ENCODE data around the gene TEKT2. TPM values are rescaled to one million over a fixed set of nuclear protein-coding genes. Genes with fewer than 3 reads are reported as not detected.

Gene TEKT2
- total RNA-seq, 6 experiments from 2014 or later = not detected

GRCh38 chr1:36136535-36136934 lies 52.6 kb downstream of the TEKT2 start:
- no peaks in the 10 kb centered on the region for H3K9me3 Mint-ChIP-seq
- peak overlapping the region; percentile 13; the same call in 1 of the 2 replicates for H3K4me3 Mint-ChIP-seq
- H3K36me3 Mint-ChIP-seq (ENCODE audit: low read depth) = peaks cover 19% of the 10 kb centered on the region
- no peak for TF ChIP-seq CTCF (IDR thresholded peaks at IDR 0.05)
- peak overlapping the region; percentile 94 for H3K27ac Mint-ChIP-seq
- H3K27me3 Mint-ChIP-seq (ENCODE audit: insufficient read depth) = no peaks in the 10 kb centered on the region; the same call in 1 of the 2 replicates
- DNase-seq = peak; percentile 87
- peaks cover 77% of the 10 kb centered on the region for H3K4me1 Mint-ChIP-seq (ENCODE audit: low read depth)

- Mint-ChIP-seq H3K4me1 (ENCODE audit: low read depth) (peaks cover 82% of the 10 kb centered on the region), H3K27me3 (ENCODE audit: insufficient read depth) (no peaks in the 10 kb centered on the region; the same call in 1 of the 2 replicates), H3K36me3 (ENCODE audit: low read depth) (peaks cover 19% of the 10 kb centered on the region), H3K27ac (peak overlapping the region; percentile 94), H3K4me3 (no peak overlapping the region), H3K9me3 (no peaks in the 10 kb centered on the region)
- no peak for TF ChIP-seq CTCF (IDR thresholded peaks at IDR 0.05)
- DNase-seq = no peak
Measured at GRCh38 chr1:36137226-36137625, 53.3 kb downstream of the TEKT2 start.

GRCh38 chr1:36137776-36138175 lies 53.9 kb downstream of the TEKT2 start:
- DNase-seq = no peak
- Mint-ChIP-seq H3K4me1 (ENCODE audit: low read depth) (peaks cover 86% of the 10 kb centered on the region), H3K27ac (peak overlapping the region; percentile 94)

More at GRCh38 chr1:36137776-36138175, 53.9 kb downstream of the TEKT2 start:
- no peak overlapping the region for H3K4me3 Mint-ChIP-seq
- peaks cover 19% of the 10 kb centered on the region for H3K36me3 Mint-ChIP-seq (ENCODE audit: low read depth)
- TF ChIP-seq CTCF (IDR thresholded peaks at IDR 0.05) = no peak
- H3K9me3 Mint-ChIP-seq = no peaks in the 10 kb centered on the region
- H3K27me3 Mint-ChIP-seq (ENCODE audit: insufficient read depth) = no peaks in the 10 kb centered on the region; the same call in 1 of the 2 replicates

Other genes with a start within 250 kb of the TEKT2 start
- 10 to 100 TPM; 24.7 to 30.6 (median 27.4) TPM for gene AGO1, start 200.9 kb upstream of the TEKT2 start, total RNA-seq (2021; fragmentation: NEBNext Ultra II Directional; extraction: Animal tissue kit (Norgen Biotek cat#: 25700))
- 10 to 100 TPM; 18.3 to 24.0 (median 21.4) TPM for gene AGO3, start 153.0 kb upstream of the TEKT2 start, total RNA-seq (2021; fragmentation: NEBNext Ultra II Directional; extraction: Animal tissue kit (Norgen Biotek cat#: 25700))
- gene ADPRS, start 4.8 kb downstream of the TEKT2 start, total RNA-seq (2021; fragmentation: NEBNext Ultra II Directional; extraction: Animal tissue kit (Norgen Biotek cat#: 25700)) = 10 to 100 TPM; 24.4 to 30.9 (median 27.0) TPM
- gene COL8A2, start 41.1 kb downstream of the TEKT2 start, total RNA-seq (2021; fragmentation: NEBNext Ultra II Directional; extraction: Animal tissue kit (Norgen Biotek cat#: 25700)) = 1 to 10 TPM; 1.9 to 6.4 (median 2.4) TPM
- 10 to 100 TPM; 76.6 to 93.4 (median 78.6) TPM for gene TRAPPC3, start 65.4 kb downstream of the TEKT2 start, total RNA-seq (2021; fragmentation: NEBNext Ultra II Directional; extraction: Animal tissue kit (Norgen Biotek cat#: 25700))
- 100 to 1,000 TPM; 202 to 234 (median 210) TPM for gene MAP7D1, start 72.1 kb downstream of the TEKT2 start, total RNA-seq (2021; fragmentation: NEBNext Ultra II Directional; extraction: Animal tissue kit (Norgen Biotek cat#: 25700))
- 100 to 1,000 TPM; 116 to 126 (median 121) TPM for gene THRAP3, start 140.3 kb downstream of the TEKT2 start, total RNA-seq (2021; fragmentation: NEBNext Ultra II Directional; extraction: Animal tissue kit (Norgen Biotek cat#: 25700))
- 1 to 10 TPM; 2.7 to 5.3 (median 2.9) TPM for gene SH3D21, start 222.3 kb downstream of the TEKT2 start, total RNA-seq (2021; fragmentation: NEBNext Ultra II Directional; extraction: Animal tissue kit (Norgen Biotek cat#: 25700))
- gene EVA1B, start 239.6 kb downstream of the TEKT2 start, total RNA-seq (2021; fragmentation: NEBNext Ultra II Directional; extraction: Animal tissue kit (Norgen Biotek cat#: 25700)) = 100 to 1,000 TPM; 152 to 206 (median 155) TPM

All from HFFc6 (cell line).